SK-N-DZ (cell line): ENCODE measurements around the gene EDDM13. TPM values are rescaled to one million over a fixed set of nuclear protein-coding genes. Genes with fewer than 3 reads are reported as not detected.
A peak's percentile ranks its signal among the peaks of the same experiment; 100 is the strongest.
"Not testable (repeated sequence)": the region's sequence is repeated elsewhere in the genome, so short reads cannot be mapped to it uniquely, and the experiment has no call there.

Experiments
- DNase-seq: peaks from one replicate; pipeline ENCODE4 v3.0.0-alpha.2; 2015; ENCODE audit warnings: low spot score
- polyA plus RNA-seq, 2 experiments: library from polyadenylated mRNA; depleted of rRNA; stranded (reverse); fragments of >200 nt; gene quantifications; 2 replicates each; pipeline ENCODE4 v1.2.3, GENCODE V29; 2014

The EDDM13 gene
- polyA plus RNA-seq (2014; cell fraction: cytosol; rRNA removed): not detected in 2 replicates
- polyA plus RNA-seq (2014; cell fraction: nucleus; rRNA removed): not detected in 2 replicates

- no peak for DNase-seq
These were observed at the start of gene EDDM13 for GRCh38 chr19:56272161-56272798. Gene EDDM13, plus strand, starts transcription at chr19:56272748. Its CDS starts 87 bp downstream, at chr19:56272835.

- DNase-seq: no peak
These were observed 49.6 kb upstream of the EDDM13 start for GRCh38 chr19:56222901-56223300.

- DNase-seq: no peak
These were observed 49.1 kb upstream of the EDDM13 start for GRCh38 chr19:56223481-56223880.

- DNase-seq: no peak
These were observed 27.3 kb upstream of the EDDM13 start for GRCh38 chr19:56245121-56245740.

- DNase-seq: not testable (repeated sequence)
These were observed 26.8 kb upstream of the EDDM13 start for GRCh38 chr19:56245764-56246163.

GRCh38 chr19:56248736-56249338 lies 23.7 kb upstream of the EDDM13 start:
- not testable (repeated sequence) for DNase-seq

GRCh38 chr19:56252699-56253422 lies 19.7 kb upstream of the EDDM13 start:
- DNase-seq: peak; percentile 23

- DNase-seq: peak; percentile 28
These were observed 18.8 kb upstream of the EDDM13 start for GRCh38 chr19:56253737-56254136.

- no peak for DNase-seq
These were observed 14.3 kb upstream of the EDDM13 start for GRCh38 chr19:56258272-56258671.

GRCh38 chr19:56261145-56261544 lies 11.4 kb upstream of the EDDM13 start:
- DNase-seq: peak; percentile 34

GRCh38 chr19:56261932-56262331 lies 10.6 kb upstream of the EDDM13 start:
- not testable (repeated sequence) for DNase-seq

- no peak for DNase-seq
These were observed 9.2 kb upstream of the EDDM13 start for GRCh38 chr19:56263319-56263718.

- no peak for DNase-seq
These were observed 6.5 kb upstream of the EDDM13 start for GRCh38 chr19:56266051-56266450.

- no peak for DNase-seq
These were observed 3.2 kb upstream of the EDDM13 start for GRCh38 chr19:56269348-56269747.

- DNase-seq: no peak
These were observed 1.9 kb upstream of the EDDM13 start for GRCh38 chr19:56270676-56271075.

- DNase-seq: no peak
These were observed 1.4 kb upstream of the EDDM13 start for GRCh38 chr19:56271151-56271550.

- no peak for DNase-seq
These were observed 1.1 kb downstream of the EDDM13 start for GRCh38 chr19:56273563-56274117.

GRCh38 chr19:56282809-56283208 lies 10.3 kb downstream of the EDDM13 start:
- DNase-seq: no peak

- DNase-seq: no peak
These were observed 12.2 kb downstream of the EDDM13 start for GRCh38 chr19:56284746-56285145.

GRCh38 chr19:56290104-56290503 lies 17.6 kb downstream of the EDDM13 start:
- no peak for DNase-seq

- DNase-seq: no peak
These were observed 19.3 kb downstream of the EDDM13 start for GRCh38 chr19:56291867-56292266.

GRCh38 chr19:56294549-56294948 lies 22.0 kb downstream of the EDDM13 start:
- no peak for DNase-seq
